K562 (cell line): ENCODE measurements around the gene PDE8A. TPM values are rescaled to one million over a fixed set of nuclear protein-coding genes. Genes with fewer than 3 reads are reported as not detected.

ENCODE experiments used
- CBX2 ChIP-seq: fragments of 200-600 bp; sonication (generic); IDR thresholded peaks from one replicate; pipeline ENCODE4 v1.6.1; 2012; ENCODE audit warnings: mild to moderate bottlenecking, low read length, inconsistent platforms; ENCODE audit not compliant: insufficient read depth, poor library complexity, severe bottlenecking
- MGA ChIP-seq: fragments of 450-650 bp; IDR thresholded peaks from 2 replicates; pipeline ENCODE4 v1.6.1; 2016; ENCODE audit warnings: mild to moderate bottlenecking, moderate library complexity
- polyA plus RNA-seq, 8 experiments: library from polyadenylated mRNA; depleted of rRNA in 4 of 8; stranded (reverse) in 5 of 8; unstranded in 3 of 8; fragments of >200 nt; fragmentation: Nextera tagmentation in 2 of 8; fragmentation: Illumina TruSeq in 1 of 8; extraction: Ambion mirVana in 2 of 8; extraction: Trizol in 1 of 8; gene quantifications; 2 replicates each; pipeline versions ENCODE4 v1.2.1 to v1.2.3, GENCODE V29; 2011 to 2014; ENCODE audit warnings: inconsistent platforms in 1 of 8, missing spikeins in 1 of 8
- total RNA-seq, 7 experiments: library from RNA; depleted of rRNA in 6 of 7; stranded (reverse); fragments of >200 nt in 6 of 7; fragmentation: Illumina TruSeq in 2 of 7; extraction: Trizol in 2 of 7; gene quantifications; 2 replicates each; pipeline versions ENCODE4 v1.2.1 to v1.2.3, GENCODE V29; 2011 to 2021; ENCODE audit warnings: low replicate concordance in 1 of 7

The PDE8A gene
- total and polyA plus RNA-seq, 9 of the 15 experiments (the other 6 are each of a cell fraction or from before 2014, with no cell fraction given), result 5.9 to 40.3 (median 19.8) TPM

DNA sequence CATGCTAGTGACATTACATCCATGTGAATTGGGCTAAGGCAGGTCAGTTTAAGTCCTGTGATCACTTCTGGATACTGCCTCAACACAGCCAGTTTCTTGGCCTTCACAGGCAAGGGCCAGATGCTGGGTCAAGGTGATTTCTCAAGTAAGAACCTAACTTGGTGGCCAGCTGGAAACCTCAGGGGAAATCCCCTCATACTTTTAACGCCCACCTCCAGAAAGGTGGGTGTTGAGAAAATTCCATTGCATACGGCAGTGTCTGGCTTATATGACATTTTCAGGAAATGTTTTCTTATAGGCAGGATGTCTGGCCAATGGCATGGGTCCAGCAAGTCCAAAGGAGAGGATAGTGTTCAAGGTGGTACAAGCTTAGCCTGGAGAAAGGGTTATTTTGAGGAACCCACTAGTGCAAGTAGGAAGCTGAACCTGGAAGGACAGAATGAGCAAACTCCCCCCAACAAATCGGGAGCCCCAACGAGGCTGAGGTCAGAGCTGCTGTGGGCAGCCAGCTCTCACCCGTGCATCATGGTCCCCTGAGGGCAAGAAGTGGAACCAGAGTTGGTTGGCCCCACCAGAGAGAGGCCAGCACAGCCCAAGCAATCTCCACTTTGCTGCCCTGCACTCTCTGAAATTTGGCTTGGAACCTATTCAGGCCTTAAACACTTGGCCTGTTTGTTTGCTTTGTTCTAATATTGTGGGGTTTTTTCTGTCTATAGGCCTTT is 135.4 kb downstream of the PDE8A start (continued):
- TF ChIP-seq MGA (no peak), CBX2 (no peak)
